Measurements from ENCODE around the gene EPHB6. TPM values are rescaled to one million over a fixed set of nuclear protein-coding genes. Genes with fewer than 3 reads are reported as not detected.

Gene EPHB6
- total RNA-seq, 5 donors from 2014 or later (not counting 1 experiment from before 2014, with no cell fraction given) = 37.2 to 76.2 (median 62.3) TPM

GRCh38 chr7:142835487-142835886 lies 19.4 kb upstream of the EPHB6 start:
- no peaks in the 10 kb centered on the region for H3K36me3 ChIP-seq (ENCODE audit: control insufficient read depth in 2 of 2, extremely low read depth in 1 of 2, insufficient read depth in 1 of 2, low read length in 1 of 2)
- H3K27me3 ChIP-seq (replicated peaks in 1 of 2; ENCODE audit: control insufficient read depth in 2 of 2, extremely low read depth in 1 of 2, insufficient read depth in 2 of 2, low read length in 1 of 2) = peaks cover 0 to 2% of the 10 kb centered on the region in 2 experiments
- Mint-ChIP-seq H3K36me3 (no peaks in the 10 kb centered on the region), H3K4me3 (no peak overlapping the region), H3K4me1 (peaks cover 14 to 24% (median 20%) of the 10 kb centered on the region in 3 donors), H3K9me3 (no peaks in the 10 kb centered on the region), H3K27ac (peak overlapping the region; percentile 47 to 65), H3K27me3 (no peaks in the 10 kb centered on the region)
- no peak overlapping the region for H3K4me3 ChIP-seq (ENCODE audit: control insufficient read depth in 1 of 2, extremely low read depth in 1 of 2, low read length in 1 of 2)
- peak in 2 of 4 experiments; percentile 45 to 48 for ATAC-seq (replicated peaks in 1 of 4)
- CTCF ChIA-PET = interaction anchor here (0.6 to 1.7 kb wide), 18 partner anchors 17 to 860 kb away, joined by 3 to 8 read pairs (median 4); no protein-coding TSS in a partner anchor
- no peaks in the 10 kb centered on the region for H3K9me3 ChIP-seq
- no CpG with 5 or more reads among the region's 3 CpGs for WGBS (ENCODE audit: insufficient coverage)
- no peak overlapping the region for H3K27ac ChIP-seq (ENCODE audit: low read length)
- peak in 3 of 35 experiments; percentile 5 to 53 (median 31) for DNase-seq
- H3K4me1 ChIP-seq (ENCODE audit: control insufficient read depth in 1 of 2, extremely low read depth in 1 of 2, insufficient read depth in 2 of 2, low read length in 2 of 2) = peaks cover 0 to 9% of the 10 kb centered on the region in 2 experiments
- POLR2A ChIA-PET = interaction anchor here in 1 of 2 donors (0.7 to 1.0 kb wide), 2 partner anchors 25 to 45 kb away, joined by 3 read pairs; no protein-coding TSS in a partner anchor

- CTCF ChIA-PET = interaction anchor here (0.5 to 1.7 kb wide), 9 partner anchors 18 to 490 kb away, joined by 3 to 8 read pairs (median 4); no protein-coding TSS in a partner anchor
Measured at GRCh38 chr7:142836426-142836825, 18.4 kb upstream of the EPHB6 start.

GRCh38 chr7:142838461-142839213 lies 16.2 kb upstream of the EPHB6 start:
- POLR2A ChIA-PET = no interaction called here
- 100% methylated on average over 1 of the region's 4 CpGs for WGBS (ENCODE audit: insufficient coverage)
- Mint-ChIP-seq H3K4me3 (no peak overlapping the region), H3K36me3 (no peaks in the 10 kb centered on the region), H3K27ac (no peak overlapping the region), H3K4me1 (peaks cover 14 to 20% (median 18%) of the 10 kb centered on the region in 3 donors), H3K9me3 (no peaks in the 10 kb centered on the region), H3K27me3 (no peaks in the 10 kb centered on the region)
- H3K4me3 ChIP-seq (ENCODE audit: control insufficient read depth in 1 of 2, extremely low read depth in 1 of 2, low read length in 1 of 2) = no peak overlapping the region
- H3K27me3 ChIP-seq (replicated peaks in 1 of 2; ENCODE audit: control insufficient read depth in 2 of 2, extremely low read depth in 1 of 2, insufficient read depth in 2 of 2, low read length in 1 of 2) = peaks cover 0 to 2% of the 10 kb centered on the region in 2 experiments
- CTCF ChIA-PET = no interaction called here
- DNase-seq = no peak
- no peaks in the 10 kb centered on the region for H3K9me3 ChIP-seq
- peaks cover 0 to 9% of the 10 kb centered on the region in 2 experiments for H3K4me1 ChIP-seq (ENCODE audit: control insufficient read depth in 1 of 2, extremely low read depth in 1 of 2, insufficient read depth in 2 of 2, low read length in 2 of 2)
- no peaks in the 10 kb centered on the region for H3K36me3 ChIP-seq (ENCODE audit: control insufficient read depth in 2 of 2, extremely low read depth in 1 of 2, insufficient read depth in 1 of 2, low read length in 1 of 2)
- no peak overlapping the region for H3K27ac ChIP-seq (ENCODE audit: low read length)
- ATAC-seq (replicated peaks in 1 of 4) = no peak

More at GRCh38 chr7:142836426-142836825, 18.4 kb upstream of the EPHB6 start:
- peaks cover 14 to 24% (median 20%) of the 10 kb centered on the region in 3 donors for H3K4me1 Mint-ChIP-seq
- H3K36me3 Mint-ChIP-seq = no peaks in the 10 kb centered on the region
- ATAC-seq (replicated peaks in 1 of 4) (no peak), DNase-seq (no peak)
- H3K27ac Mint-ChIP-seq = peak overlapping the region in 1 of 2 donors; percentile 20
- H3K9me3 Mint-ChIP-seq = no peaks in the 10 kb centered on the region
- Histone ChIP-seq H3K27ac (ENCODE audit: low read length) (no peak overlapping the region), H3K4me1 (ENCODE audit: control insufficient read depth in 1 of 2, extremely low read depth in 1 of 2, insufficient read depth in 2 of 2, low read length in 2 of 2) (peaks cover 0 to 9% of the 10 kb centered on the region in 2 experiments), H3K36me3 (ENCODE audit: control insufficient read depth in 2 of 2, extremely low read depth in 1 of 2, insufficient read depth in 1 of 2, low read length in 1 of 2) (no peaks in the 10 kb centered on the region), H3K4me3 (ENCODE audit: control insufficient read depth in 1 of 2, extremely low read depth in 1 of 2, low read length in 1 of 2) (no peak overlapping the region), H3K27me3 (replicated peaks in 1 of 2; ENCODE audit: control insufficient read depth in 2 of 2, extremely low read depth in 1 of 2, insufficient read depth in 2 of 2, low read length in 1 of 2) (peaks cover 0 to 2% of the 10 kb centered on the region in 2 experiments), H3K9me3 (no peaks in the 10 kb centered on the region)
- H3K27me3 Mint-ChIP-seq = no peaks in the 10 kb centered on the region
- H3K4me3 Mint-ChIP-seq = no peak overlapping the region
- POLR2A ChIA-PET = interaction anchor here (0.6 to 0.9 kb wide), 2 partner anchors 28 to 553 kb away, joined by 3 read pairs; no protein-coding TSS in a partner anchor
- WGBS (ENCODE audit: insufficient coverage) = 100% methylated on average over 1 of the region's 3 CpGs

- Histone ChIP-seq H3K9me3 (no peaks in the 10 kb centered on the region), H3K27me3 (replicated peaks in 1 of 2; ENCODE audit: control insufficient read depth in 2 of 2, extremely low read depth in 1 of 2, insufficient read depth in 2 of 2, low read length in 1 of 2) (peaks cover 0 to 2% of the 10 kb centered on the region in 2 experiments), H3K27ac (ENCODE audit: low read length) (no peak overlapping the region), H3K36me3 (ENCODE audit: control insufficient read depth in 2 of 2, extremely low read depth in 1 of 2, insufficient read depth in 1 of 2, low read length in 1 of 2) (no peaks in the 10 kb centered on the region), H3K4me3 (ENCODE audit: control insufficient read depth in 1 of 2, extremely low read depth in 1 of 2, low read length in 1 of 2) (no peak overlapping the region), H3K4me1 (ENCODE audit: control insufficient read depth in 1 of 2, extremely low read depth in 1 of 2, insufficient read depth in 2 of 2, low read length in 2 of 2) (no peaks in the 10 kb centered on the region)
- Mint-ChIP-seq H3K27me3 (peaks cover 0 to 2% of the 10 kb centered on the region in 2 donors), H3K4me1 (no peaks in the 10 kb centered on the region), H3K27ac (no peak overlapping the region), H3K4me3 (no peak overlapping the region), H3K36me3 (no peaks in the 10 kb centered on the region), H3K9me3 (no peaks in the 10 kb centered on the region)
- POLR2A ChIA-PET = interaction anchor here in 1 of 2 donors (0.8 kb wide), 1 partner anchor 30 kb away, joined by 3 read pairs; no protein-coding TSS in a partner anchor
- DNase-seq (no peak), ATAC-seq (replicated peaks in 1 of 4) (no peak)
- no CpG with 5 or more reads among the region's 1 CpG for WGBS (ENCODE audit: insufficient coverage)
- CTCF ChIA-PET = interaction anchor here in 1 of 2 donors (0.9 kb wide), 1 partner anchor 205 kb away, joined by 3 read pairs; no protein-coding TSS in a partner anchor
Measured at GRCh38 chr7:142842251-142842766, 12.6 kb upstream of the EPHB6 start.

DNA sequence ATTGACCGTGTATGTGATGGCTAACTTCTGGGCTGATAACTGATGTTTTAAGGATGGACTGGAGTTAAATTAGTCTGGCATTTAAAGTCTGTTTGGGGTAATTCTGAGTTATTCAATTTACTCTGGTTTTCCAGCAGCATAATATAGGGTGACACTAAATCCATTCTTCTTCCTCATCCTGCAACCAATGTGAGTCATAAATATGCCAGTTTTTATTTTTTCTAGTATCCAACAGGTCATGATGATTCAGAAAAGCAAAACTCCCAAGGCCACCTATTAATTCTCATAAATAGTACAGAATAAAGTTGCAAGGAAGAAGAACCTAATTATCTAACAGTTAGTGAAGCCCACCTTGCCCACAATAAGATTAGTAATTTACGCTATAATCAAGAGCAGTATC lies 7.5 kb upstream of the EPHB6 start:
- POLR2A ChIA-PET = no interaction called here
- no CpG with 5 or more reads among the region's 2 CpGs for WGBS (ENCODE audit: insufficient coverage)
- peaks cover 4 to 13% of the 10 kb centered on the region in 2 donors for H3K27me3 Mint-ChIP-seq
- no peak overlapping the region for H3K27ac ChIP-seq (ENCODE audit: low read length)
- peaks cover 0 to 2% (median 0%) of the 10 kb centered on the region in 3 donors for H3K4me1 Mint-ChIP-seq
- no peak overlapping the region for H3K4me3 ChIP-seq (ENCODE audit: control insufficient read depth in 1 of 2, extremely low read depth in 1 of 2, low read length in 1 of 2)
- H3K36me3 ChIP-seq (ENCODE audit: control insufficient read depth in 2 of 2, extremely low read depth in 1 of 2, insufficient read depth in 1 of 2, low read length in 1 of 2) = no peaks in the 10 kb centered on the region
- H3K27ac Mint-ChIP-seq = no peak overlapping the region
- DNase-seq = no peak
- no peak overlapping the region for H3K4me3 Mint-ChIP-seq
- H3K9me3 ChIP-seq = no peaks in the 10 kb centered on the region
- CTCF ChIA-PET = no interaction called here
- ATAC-seq (replicated peaks in 1 of 4) = no peak
- no peaks in the 10 kb centered on the region for H3K9me3 Mint-ChIP-seq
- no peaks in the 10 kb centered on the region for H3K36me3 Mint-ChIP-seq
- peaks cover 0 to 10% of the 10 kb centered on the region in 2 experiments for H3K4me1 ChIP-seq (ENCODE audit: control insufficient read depth in 1 of 2, extremely low read depth in 1 of 2, insufficient read depth in 2 of 2, low read length in 2 of 2)
- no peaks in the 10 kb centered on the region for H3K27me3 ChIP-seq (replicated peaks in 1 of 2; ENCODE audit: control insufficient read depth in 2 of 2, extremely low read depth in 1 of 2, insufficient read depth in 2 of 2, low read length in 1 of 2)

DNA sequence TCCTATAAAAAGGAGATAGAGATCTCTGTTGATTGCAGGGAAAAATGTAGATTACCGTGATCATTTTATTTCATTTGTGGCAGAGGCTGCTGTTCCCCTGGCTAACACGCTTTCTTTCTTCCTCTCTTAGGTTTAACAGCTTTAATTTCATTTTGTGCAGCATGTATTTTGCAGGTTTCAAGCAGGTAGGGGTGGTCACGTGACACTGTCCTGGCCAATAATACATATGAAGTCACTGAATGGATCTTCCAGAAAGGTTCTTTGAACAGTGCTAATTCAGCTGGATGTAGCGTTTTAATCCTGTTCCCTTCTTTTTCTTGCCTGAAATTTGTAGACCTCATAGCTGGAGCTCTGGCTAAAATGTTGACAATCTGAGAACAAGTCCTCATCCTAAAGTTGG lies 3.6 kb upstream of the EPHB6 start:
- Histone ChIP-seq H3K27ac (ENCODE audit: low read length) (no peak overlapping the region), H3K27me3 (replicated peaks in 1 of 2; ENCODE audit: control insufficient read depth in 2 of 2, extremely low read depth in 1 of 2, insufficient read depth in 2 of 2, low read length in 1 of 2) (no peaks in the 10 kb centered on the region), H3K9me3 (no peaks in the 10 kb centered on the region), H3K4me1 (ENCODE audit: control insufficient read depth in 1 of 2, extremely low read depth in 1 of 2, insufficient read depth in 2 of 2, low read length in 2 of 2) (peaks cover 16 to 19% of the 10 kb centered on the region in 2 experiments), H3K36me3 (ENCODE audit: control insufficient read depth in 2 of 2, extremely low read depth in 1 of 2, insufficient read depth in 1 of 2, low read length in 1 of 2) (no peaks in the 10 kb centered on the region), H3K4me3 (ENCODE audit: control insufficient read depth in 1 of 2, extremely low read depth in 1 of 2, low read length in 1 of 2) (no peak overlapping the region)
- DNase-seq (no peak), ATAC-seq (replicated peaks in 1 of 4) (no peak)
- ChIA-PET CTCF (interaction anchor here in 1 of 2 donors (0.6 to 1.5 kb wide), 2 partner anchors 40 to 215 kb away, joined by 3 to 5 read pairs; no protein-coding TSS in a partner anchor), POLR2A (interaction anchor here in 1 of 2 donors (0.6 kb wide), 1 partner anchor 255 kb away, joined by 3 read pairs; no protein-coding TSS in a partner anchor)
- H3K4me1 Mint-ChIP-seq = peaks cover 14 to 20% (median 14%) of the 10 kb centered on the region in 3 donors
- peaks cover 4 to 13% of the 10 kb centered on the region in 2 donors for H3K27me3 Mint-ChIP-seq
- no peak overlapping the region for H3K27ac Mint-ChIP-seq
- WGBS (ENCODE audit: insufficient coverage) = 71% methylated on average over 3 of the region's 4 CpGs
- H3K9me3 Mint-ChIP-seq = no peaks in the 10 kb centered on the region
- H3K4me3 Mint-ChIP-seq = no peak overlapping the region
- H3K36me3 Mint-ChIP-seq = no peaks in the 10 kb centered on the region
